Cardiac muscle cell (in vitro differentiated cells and primary cell): ENCODE data around the gene KIAA1210. TPM values are rescaled to one million over a fixed set of nuclear protein-coding genes. Genes with fewer than 3 reads are reported as not detected.

ENCODE experiments used
- DNase-seq, 2 donors: peaks; one replicate each; pipeline versions ENCODE4 v3.0.0 to v3.0.0-alpha.2; 2010 to 2017; ENCODE audit warnings: low read depth in 1 of 2, low spot score in 1 of 2
- H3K27ac ChIP-seq: fragments of 200-600 bp; sonication (generic); 2 replicates; pipeline ENCODE4 v1.5.1; 2016
- H3K27me3 ChIP-seq: fragments of 200-600 bp; sonication (generic); 2 replicates; pipeline ENCODE4 v1.6.0; 2016; ENCODE audit warnings: control low read depth
- H3K36me3 ChIP-seq: fragments of 200-600 bp; sonication (generic); 2 replicates; pipeline ENCODE4 v1.5.1; 2016; ENCODE audit warnings: control low read depth
- H3K4me1 ChIP-seq: fragments of 200-600 bp; sonication (generic); 2 replicates; pipeline ENCODE4 v1.8.1; 2017; ENCODE audit warnings: low read depth, mild to moderate bottlenecking, mixed run types
- H3K4me3 ChIP-seq: fragments of 200-600 bp; sonication (generic); 2 replicates; pipeline ENCODE4 v1.5.1; 2016; ENCODE audit warnings: mild to moderate bottlenecking
- H3K9me3 ChIP-seq: fragments of 200-600 bp; sonication (generic); 2 replicates; pipeline ENCODE4 v1.5.1; 2017; ENCODE audit warnings: low read depth, mild to moderate bottlenecking, control low read depth
- CTCF ChIP-seq: IDR thresholded peaks from 2 replicates; pipeline ENCODE4 v1.5.1; 2012; ENCODE audit warnings: low read depth, mild to moderate bottlenecking, low read length
- polyA plus RNA-seq: library from polyadenylated mRNA; unstranded; fragments of >200 nt; fragmentation: Nextera tagmentation; extraction: Ambion mirVana; gene quantifications from 2 replicates; pipeline ENCODE4 v1.2.1, GENCODE V29; 2016
- total RNA-seq: library from RNA; depleted of rRNA; stranded (reverse); fragments of >200 nt; gene quantifications from 2 replicates; pipeline ENCODE4 v1.2.3, GENCODE V29; 2016

The KIAA1210 gene
- total and polyA plus RNA-seq, 2 experiments from 2014 or later = not detected

GRCh38 chrX:119062750-119063374, 64.8 kb downstream of the KIAA1210 start:
- no peaks in the 10 kb centered on the region for H3K4me1 ChIP-seq
- peak; percentile 14 to 56 for DNase-seq
- no peaks in the 10 kb centered on the region for H3K27me3 ChIP-seq
- no peaks in the 10 kb centered on the region for H3K9me3 ChIP-seq
- no peak for TF ChIP-seq CTCF
- no peak overlapping the region for H3K27ac ChIP-seq
- H3K4me3 ChIP-seq = no peak overlapping the region
- H3K36me3 ChIP-seq = no peaks in the 10 kb centered on the region

- no peak overlapping the region for H3K4me3 ChIP-seq
- no peaks in the 10 kb centered on the region for H3K27me3 ChIP-seq
- peak in 1 of 2 donors; percentile 50 for DNase-seq
- H3K9me3 ChIP-seq = no peaks in the 10 kb centered on the region
- no peak overlapping the region for H3K27ac ChIP-seq
- no peaks in the 10 kb centered on the region for H3K36me3 ChIP-seq
- H3K4me1 ChIP-seq = no peaks in the 10 kb centered on the region
- TF ChIP-seq CTCF = no peak
Observed at GRCh38 chrX:119055687-119056086, 71.9 kb downstream of the KIAA1210 start.

GRCh38 chrX:119045884-119046283, 81.7 kb downstream of the KIAA1210 start:
- TF ChIP-seq CTCF = no peak
- H3K9me3 ChIP-seq = no peaks in the 10 kb centered on the region
- no peak overlapping the region for H3K4me3 ChIP-seq
- DNase-seq = no peak
- H3K4me1 ChIP-seq = no peaks in the 10 kb centered on the region
- no peaks in the 10 kb centered on the region for H3K36me3 ChIP-seq
- H3K27me3 ChIP-seq = no peaks in the 10 kb centered on the region
- no peak overlapping the region for H3K27ac ChIP-seq

GRCh38 chrX:119042996-119043395, 84.6 kb downstream of the KIAA1210 start:
- Histone ChIP-seq H3K4me1 (no peaks in the 10 kb centered on the region), H3K9me3 (no peaks in the 10 kb centered on the region), H3K36me3 (no peaks in the 10 kb centered on the region), H3K27me3 (no peaks in the 10 kb centered on the region), H3K4me3 (no peak overlapping the region), H3K27ac (no peak overlapping the region)
- no peak for DNase-seq
- no peak for TF ChIP-seq CTCF

GRCh38 chrX:119042040-119042439, 85.6 kb downstream of the KIAA1210 start:
- no peaks in the 10 kb centered on the region for H3K27me3 ChIP-seq
- H3K36me3 ChIP-seq = no peaks in the 10 kb centered on the region
- H3K9me3 ChIP-seq = no peaks in the 10 kb centered on the region
- no peak overlapping the region for H3K27ac ChIP-seq
- TF ChIP-seq CTCF = no peak
- H3K4me3 ChIP-seq = no peak overlapping the region
- no peak for DNase-seq
- H3K4me1 ChIP-seq = no peaks in the 10 kb centered on the region
